Natural killer cell (primary cell): ENCODE results near the gene MAG. TPM values are rescaled to one million over a fixed set of nuclear protein-coding genes. Genes with fewer than 3 reads are reported as not detected.

Experiments
- ATAC-seq, 3 donors: fragments of 150-1000 bp in 2 of 3; fragments of 200-7000 bp in 1 of 3; cut with Tn5 transposase; 1 replicate in 1 of 3; 2 replicates in 2 of 3; pipeline ENCODE4 v1.10.0; 2021; ENCODE audit warnings: mild to moderate bottlenecking in 2 of 3, moderate library complexity in 2 of 3
- DNase-seq, 2 donors: peaks; one replicate each; pipeline versions ENCODE4 v3.0.0 to v3.0.0-alpha.2; 2013 to 2021; ENCODE audit warnings: mixed read lengths in 1 of 2
- H3K27ac ChIP-seq: one replicate; pipeline ENCODE4 v1.5.1; 2013; ENCODE audit warnings: mild to moderate bottlenecking, low read length
- H3K27me3 ChIP-seq: one replicate; pipeline ENCODE4 v1.6.1; 2013; ENCODE audit warnings: low read length; ENCODE audit not compliant: control insufficient read depth, insufficient read depth
- H3K36me3 ChIP-seq: one replicate; pipeline ENCODE4 v1.6.1; 2013; ENCODE audit warnings: low read length; ENCODE audit not compliant: control insufficient read depth, insufficient read depth
- H3K4me1 ChIP-seq: one replicate; pipeline ENCODE4 v1.6.1; 2013; ENCODE audit warnings: low read length; ENCODE audit not compliant: control insufficient read depth, insufficient read depth
- H3K4me3 ChIP-seq: one replicate; pipeline ENCODE4 v1.5.1; 2013; ENCODE audit warnings: low read length
- H3K9me3 ChIP-seq: one replicate; pipeline ENCODE4 v1.6.1; 2013; ENCODE audit warnings: low read length; ENCODE audit not compliant: control insufficient read depth, insufficient read depth
- H3K27ac Mint-ChIP-seq, 2 donors: one replicate each; pipeline ENCODE4 v1.8.0; 2022; ENCODE audit warnings: mild to moderate bottlenecking in 2 of 2, mixed read lengths in 2 of 2, moderate library complexity in 1 of 2
- H3K27me3 Mint-ChIP-seq, 2 donors: one replicate each; pipeline ENCODE4 v1.8.0; 2022; ENCODE audit warnings: low read depth in 2 of 2, mixed read lengths in 2 of 2
- H3K36me3 Mint-ChIP-seq: one replicate; pipeline ENCODE4 v1.8.0; 2022; ENCODE audit warnings: mixed read lengths
- H3K4me1 Mint-ChIP-seq, 2 donors: one replicate each; pipeline ENCODE4 v1.8.0; 2022; ENCODE audit warnings: mixed read lengths in 2 of 2
- H3K4me3 Mint-ChIP-seq: one replicate; pipeline ENCODE4 v1.8.0; 2022; ENCODE audit warnings: mild to moderate bottlenecking, moderate library complexity, mixed read lengths
- H3K9me3 Mint-ChIP-seq, 2 donors: one replicate each; pipeline ENCODE4 v1.8.0; 2022; ENCODE audit warnings: mixed read lengths in 2 of 2
- WGBS: methylation state at CpG from one replicate; pipeline ENCODE4 v1.1.7; 2013; ENCODE audit warnings: missing lambda C conversion rate; ENCODE audit not compliant: insufficient coverage; 5-methylcytosine and 5-hydroxymethylcytosine counted together
- intact Hi-C: fragments of 100-400 bp; cut with micrococcal nuclease; formaldehyde crosslinking; loops from one replicate; pipeline ENCODE4 v1.14.2; 2022
- total RNA-seq, 4 donors: library from RNA; stranded (reverse); fragments of 120-200 nt in 1 of 4; gene quantifications; one replicate each; pipeline versions ENCODE4 v1.2.3 to v1.2.4, GENCODE V29; 2013 to 2022
- TF ChIP-seq, protein P1 (sequence below): fragments of 200-600 bp; IDR thresholded peaks from one replicate; pipeline ENCODE4 v1.8.0; 2022; ENCODE audit warnings: antibody characterized with exemption

The MAG gene
- total RNA-seq, 3 donors from 2014 or later (not counting 1 experiment from before 2014, with no cell fraction given), result not detected

DNA sequence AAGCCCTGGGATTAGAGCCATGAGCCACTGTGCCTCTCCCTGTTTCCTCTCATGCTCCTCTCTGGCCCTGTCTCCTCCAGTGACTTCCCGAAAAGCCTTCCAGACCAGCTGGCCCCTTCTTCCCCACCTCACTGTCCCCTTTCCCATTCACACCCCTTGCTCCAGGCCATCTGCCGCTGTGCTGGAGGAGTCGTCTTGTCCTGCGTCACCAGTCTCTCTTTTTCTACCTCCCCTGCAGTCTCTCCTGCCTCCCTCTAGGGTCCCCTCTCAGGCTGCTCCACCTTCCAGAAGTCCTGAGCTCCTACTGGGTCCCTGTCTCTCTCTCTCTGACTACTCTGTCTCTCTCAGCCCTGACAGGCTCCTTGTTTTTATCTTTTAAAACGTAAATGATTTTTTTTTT lies 50.5 kb downstream of the MAG start:
- H3K4me1 Mint-ChIP-seq, result peaks cover 10 to 15% of the 10 kb centered on the region in 2 donors
- TF ChIP-seq, protein P1, sequence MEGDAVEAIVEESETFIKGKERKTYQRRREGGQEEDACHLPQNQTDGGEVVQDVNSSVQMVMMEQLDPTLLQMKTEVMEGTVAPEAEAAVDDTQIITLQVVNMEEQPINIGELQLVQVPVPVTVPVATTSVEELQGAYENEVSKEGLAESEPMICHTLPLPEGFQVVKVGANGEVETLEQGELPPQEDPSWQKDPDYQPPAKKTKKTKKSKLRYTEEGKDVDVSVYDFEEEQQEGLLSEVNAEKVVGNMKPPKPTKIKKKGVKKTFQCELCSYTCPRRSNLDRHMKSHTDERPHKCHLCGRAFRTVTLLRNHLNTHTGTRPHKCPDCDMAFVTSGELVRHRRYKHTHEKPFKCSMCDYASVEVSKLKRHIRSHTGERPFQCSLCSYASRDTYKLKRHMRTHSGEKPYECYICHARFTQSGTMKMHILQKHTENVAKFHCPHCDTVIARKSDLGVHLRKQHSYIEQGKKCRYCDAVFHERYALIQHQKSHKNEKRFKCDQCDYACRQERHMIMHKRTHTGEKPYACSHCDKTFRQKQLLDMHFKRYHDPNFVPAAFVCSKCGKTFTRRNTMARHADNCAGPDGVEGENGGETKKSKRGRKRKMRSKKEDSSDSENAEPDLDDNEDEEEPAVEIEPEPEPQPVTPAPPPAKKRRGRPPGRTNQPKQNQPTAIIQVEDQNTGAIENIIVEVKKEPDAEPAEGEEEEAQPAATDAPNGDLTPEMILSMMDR, result no peak
- ATAC-seq, result no peak
- no peaks in the 10 kb centered on the region for H3K9me3 Mint-ChIP-seq
- no peak overlapping the region for H3K4me3 Mint-ChIP-seq
- DNase-seq, result no peak
- H3K27ac Mint-ChIP-seq, result no peak overlapping the region
- no peaks in the 10 kb centered on the region for H3K36me3 ChIP-seq
- H3K36me3 Mint-ChIP-seq, result no peaks in the 10 kb centered on the region
- H3K27me3 ChIP-seq, result no peaks in the 10 kb centered on the region
- H3K27ac ChIP-seq, result no peak overlapping the region
- peaks cover 10 to 17% of the 10 kb centered on the region in 2 donors for H3K27me3 Mint-ChIP-seq
- no peak overlapping the region for H3K4me3 ChIP-seq
- no peaks in the 10 kb centered on the region for H3K9me3 ChIP-seq
- WGBS, result 86% methylated on average over 5 of the region's 5 CpGs
- intact Hi-C loops, result no loop called here
- H3K4me1 ChIP-seq, result peaks cover 19% of the 10 kb centered on the region

DNA sequence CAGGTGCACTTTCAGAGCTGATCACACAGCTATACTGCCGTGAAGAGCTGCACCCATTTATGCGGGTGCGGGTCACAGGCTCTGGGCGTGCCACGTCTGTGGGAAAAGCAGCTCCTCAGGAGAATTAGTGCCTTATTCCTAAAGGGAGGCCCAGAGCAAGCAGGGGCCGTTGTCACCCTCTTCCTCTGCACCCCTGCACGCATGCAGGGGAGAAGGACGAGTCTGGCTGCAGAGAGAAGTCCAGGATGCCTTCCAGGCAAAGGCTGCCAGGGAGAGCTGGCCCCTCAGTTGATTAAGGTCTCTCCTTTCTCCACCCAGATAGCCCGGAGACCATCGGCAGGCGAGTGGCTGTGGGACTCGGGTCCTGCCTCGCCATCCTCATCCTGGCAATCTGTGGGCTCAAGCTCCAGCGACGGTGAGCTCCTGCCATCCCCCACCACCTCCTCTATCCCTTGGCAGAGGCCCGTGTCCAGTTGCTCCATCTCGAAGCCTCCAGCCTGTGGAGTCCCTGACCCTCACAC lies 52.6 kb downstream of the MAG start:
- intact Hi-C loops, result no loop called here
- WGBS, result 87% methylated on average over 17 of the region's 17 CpGs
- no peak overlapping the region for H3K27ac Mint-ChIP-seq
- no peaks in the 10 kb centered on the region for H3K9me3 Mint-ChIP-seq
- H3K27me3 Mint-ChIP-seq, result peaks cover 10 to 23% of the 10 kb centered on the region in 2 donors
- TF ChIP-seq, protein P1, result no peak
- DNase-seq (peak in 1 of 2 donors; percentile 13), ATAC-seq (no peak)
- Histone ChIP-seq H3K27ac (no peak overlapping the region), H3K27me3 (no peaks in the 10 kb centered on the region), H3K4me1 (peaks cover 29% of the 10 kb centered on the region), H3K36me3 (no peaks in the 10 kb centered on the region), H3K9me3 (no peaks in the 10 kb centered on the region), H3K4me3 (no peak overlapping the region)
- H3K4me1 Mint-ChIP-seq, result peaks cover 10 to 21% of the 10 kb centered on the region in 2 donors
- no peaks in the 10 kb centered on the region for H3K36me3 Mint-ChIP-seq
- H3K4me3 Mint-ChIP-seq, result no peak overlapping the region

DNA sequence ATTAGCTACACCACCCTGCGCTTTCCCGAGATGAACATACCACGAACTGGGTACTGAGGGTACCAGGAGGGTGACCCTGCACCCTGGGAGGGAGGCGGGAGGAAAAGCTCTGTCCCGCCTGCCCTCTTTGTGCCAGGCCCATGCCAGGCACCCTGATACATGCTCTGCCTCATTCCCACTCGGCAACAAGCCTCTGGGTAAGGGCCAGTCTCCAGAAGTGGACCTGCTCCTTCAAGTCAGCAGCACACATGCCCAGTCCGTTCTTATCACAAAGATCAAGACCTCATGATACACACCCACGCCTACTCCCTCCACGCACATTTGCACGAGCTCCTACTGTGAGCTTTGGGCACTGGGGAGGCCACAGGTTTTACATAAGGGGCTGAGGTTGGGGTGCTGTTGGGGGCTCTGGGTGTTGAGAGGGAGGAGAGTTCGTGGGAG lies 53.7 kb downstream of the MAG start:
- ATAC-seq, result no peak
- intact Hi-C loops, result no loop called here
- Histone ChIP-seq H3K9me3 (no peaks in the 10 kb centered on the region), H3K27ac (no peak overlapping the region), H3K4me1 (peaks cover 29% of the 10 kb centered on the region), H3K4me3 (no peak overlapping the region), H3K27me3 (no peaks in the 10 kb centered on the region), H3K36me3 (no peaks in the 10 kb centered on the region)
- TF ChIP-seq, protein P1, result no peak
- H3K36me3 Mint-ChIP-seq, result no peaks in the 10 kb centered on the region
- H3K27ac Mint-ChIP-seq, result no peak overlapping the region
- H3K4me1 Mint-ChIP-seq, result peaks cover 10 to 21% of the 10 kb centered on the region in 2 donors
- H3K27me3 Mint-ChIP-seq, result peaks cover 10 to 23% of the 10 kb centered on the region in 2 donors
- no peak overlapping the region for H3K4me3 Mint-ChIP-seq
- peak in 1 of 2 donors; percentile 13 for DNase-seq
- WGBS, result 69% methylated on average over 10 of the region's 11 CpGs
- no peaks in the 10 kb centered on the region for H3K9me3 Mint-ChIP-seq
